HG02885 (cell line): ENCODE data around the gene PSMD5.

Source experiments
- ATAC-seq: cut with Tn5 transposase; IDR thresholded peaks from one replicate; pipeline ENCODE4 v1.9.1; 2021; ENCODE audit warnings: mild to moderate bottlenecking; ENCODE audit not compliant: unreplicated experiment, poor library complexity

Gene PSMD5

DNA sequence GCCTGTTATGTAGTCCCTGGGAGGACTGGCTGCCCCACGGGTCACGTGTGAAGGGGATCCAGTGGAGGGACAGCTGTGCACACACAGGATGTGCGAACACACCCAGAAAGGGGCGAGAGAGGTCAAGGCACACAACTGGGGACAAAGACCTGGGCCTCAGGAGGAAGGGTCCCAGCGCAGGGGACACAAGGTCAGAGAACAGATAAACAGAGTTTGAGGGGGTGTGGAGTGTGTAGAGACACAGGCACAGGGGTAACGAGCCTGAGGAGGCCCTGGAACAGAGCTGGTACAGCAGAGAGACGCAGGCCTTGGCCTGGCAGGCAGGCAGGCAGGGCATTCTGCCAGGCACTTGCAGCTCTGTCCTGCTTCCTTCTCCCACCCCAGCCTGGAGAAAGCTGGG is 14.8 kb upstream of the PSMD5 start:
- no peak for ATAC-seq

DNA sequence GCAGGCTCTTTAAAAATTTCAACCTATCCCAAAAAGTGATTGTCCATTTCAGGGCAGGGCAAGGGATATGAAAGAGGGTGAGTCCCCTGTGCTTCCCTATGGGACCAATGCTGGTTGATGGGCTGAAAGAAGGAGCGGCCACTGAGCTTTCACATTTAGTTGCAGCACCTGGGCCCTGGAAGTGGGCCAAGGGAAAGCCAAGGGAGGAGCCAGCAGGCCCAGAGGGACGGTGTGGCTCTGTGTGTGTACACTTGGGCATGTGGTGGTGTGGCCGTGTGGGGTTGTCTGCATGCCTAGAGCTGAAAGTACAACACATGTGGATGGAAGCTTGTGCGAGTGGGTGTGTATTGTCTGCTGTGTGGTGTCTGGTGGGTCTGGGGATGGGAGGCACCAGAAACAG is 14.0 kb upstream of the PSMD5 start:
- no peak for ATAC-seq

DNA sequence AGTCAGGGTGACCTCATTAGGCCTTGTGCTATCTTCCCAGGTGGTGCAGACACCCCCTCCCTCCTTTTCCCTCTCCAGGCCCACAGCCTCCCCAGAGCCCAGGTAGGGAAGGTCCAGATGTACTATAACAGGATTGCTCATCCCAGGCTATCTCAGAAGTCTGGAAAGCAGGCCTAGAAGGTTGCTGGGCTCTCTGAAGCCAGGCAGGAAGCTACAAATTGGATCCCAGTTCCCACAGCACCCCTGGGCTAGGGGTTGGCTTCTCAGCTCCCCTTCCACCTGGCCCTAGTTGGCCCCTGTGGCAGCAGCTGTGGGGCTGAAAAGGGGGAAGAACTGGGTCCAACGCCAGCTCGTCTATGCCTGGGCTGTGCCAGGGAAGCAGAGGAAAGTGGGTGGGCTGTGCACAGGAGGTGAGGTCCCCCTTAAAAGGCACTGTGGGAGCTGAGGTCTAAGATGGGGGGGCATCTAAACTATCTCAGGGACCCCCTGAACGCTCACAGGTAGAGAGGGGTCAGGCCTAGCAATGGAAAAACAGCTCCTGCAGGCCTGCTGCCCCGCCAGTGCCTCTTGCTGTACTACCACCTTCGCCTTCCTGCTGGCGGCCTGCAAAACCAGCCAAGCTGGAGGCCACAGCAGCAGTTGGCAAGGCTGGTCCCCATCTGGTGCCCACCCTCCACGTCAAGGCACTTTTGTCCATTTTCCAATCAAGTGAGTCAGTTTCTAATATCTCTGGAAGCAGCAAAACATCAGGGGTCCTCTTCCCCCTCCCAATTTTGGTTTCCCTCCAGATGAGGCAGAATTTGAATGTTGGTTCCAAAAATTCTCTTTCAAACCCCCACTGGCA is 13.3 kb upstream of the PSMD5 start:
- ATAC-seq: no peak

- no peak for ATAC-seq
Measured at GRCh38 chr9:120854596-120855327, 12.0 kb upstream of the PSMD5 start.

GRCh38 chr9:120853198-120853597 is 10.5 kb upstream of the PSMD5 start:
- no peak for ATAC-seq

- ATAC-seq: no peak
Measured at GRCh38 chr9:120852240-120853010, 9.7 kb upstream of the PSMD5 start.

GRCh38 chr9:120851449-120851848 is 8.7 kb upstream of the PSMD5 start:
- no peak for ATAC-seq

- no peak for ATAC-seq
Measured at GRCh38 chr9:120850315-120850714, 7.6 kb upstream of the PSMD5 start.

DNA sequence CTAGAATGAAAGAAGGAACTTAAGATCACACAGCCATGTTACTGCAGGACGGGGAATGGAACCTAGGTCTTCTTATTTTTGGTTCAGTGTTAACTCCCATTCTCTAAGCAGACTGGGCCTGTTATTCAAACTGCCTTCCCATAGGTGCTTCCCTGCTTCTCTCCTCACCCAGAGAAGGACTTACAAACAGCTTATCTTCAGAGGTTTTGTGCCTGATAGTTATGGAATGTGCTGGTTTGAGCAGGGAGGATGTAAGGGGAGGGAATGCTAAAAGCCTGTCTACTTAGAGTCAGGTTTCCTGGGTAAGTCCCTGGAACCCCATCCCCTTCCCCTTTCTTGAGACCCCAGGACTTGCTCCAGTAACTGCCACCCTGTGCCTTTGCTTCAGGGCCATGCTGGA is 4.2 kb upstream of the PSMD5 start:
- ATAC-seq: no peak

DNA sequence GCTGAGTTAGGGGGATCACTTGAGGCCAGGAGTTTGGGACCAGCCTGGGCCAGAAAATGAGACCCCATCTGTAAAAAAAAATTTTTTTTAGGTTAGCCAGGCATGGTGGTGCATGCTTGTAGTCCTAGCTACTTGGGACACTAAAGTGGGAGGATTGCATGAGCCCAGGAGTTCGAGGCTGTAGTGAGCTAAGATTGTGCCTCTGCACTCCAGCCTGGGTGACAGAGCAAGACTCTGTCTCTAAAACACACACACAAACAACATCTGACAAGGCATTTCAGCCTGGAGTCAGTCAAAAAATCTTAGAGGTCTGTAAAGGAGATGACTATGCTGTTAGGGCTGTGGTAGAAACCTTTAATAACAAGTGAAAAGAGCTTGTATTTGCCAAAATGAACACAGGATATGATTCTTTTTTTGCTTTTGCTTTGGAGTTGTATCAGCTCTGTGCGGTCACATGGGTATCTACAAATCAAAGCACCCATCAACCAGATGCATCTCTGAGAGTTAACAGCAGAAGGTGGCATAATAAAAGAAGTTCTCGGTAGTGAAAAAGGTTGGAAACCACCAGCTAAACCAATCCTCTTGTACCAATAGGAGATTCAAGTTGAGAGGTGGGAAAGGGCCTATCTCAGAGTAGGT is 3.6 kb upstream of the PSMD5 start:
- ATAC-seq: no peak

DNA sequence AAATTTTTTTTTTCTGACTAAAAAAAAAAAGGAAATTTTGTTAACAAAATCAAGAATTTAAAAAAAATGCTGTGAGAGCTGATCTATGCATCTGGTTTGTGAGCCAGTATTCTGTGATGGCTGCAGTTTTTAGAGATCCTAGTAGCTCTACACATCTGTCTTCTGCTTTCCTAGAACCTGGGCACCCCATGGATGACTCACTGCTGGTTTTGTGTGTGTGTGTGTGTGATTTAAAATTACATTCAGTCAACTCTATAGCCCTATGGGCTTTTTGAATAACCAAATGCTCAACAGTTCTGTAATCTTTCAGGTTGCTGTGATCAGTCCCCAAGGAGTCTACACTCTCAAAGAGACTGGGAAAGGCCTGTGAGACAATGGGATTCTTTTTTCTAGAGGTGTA is 2.5 kb upstream of the PSMD5 start:
- ATAC-seq: no peak

DNA sequence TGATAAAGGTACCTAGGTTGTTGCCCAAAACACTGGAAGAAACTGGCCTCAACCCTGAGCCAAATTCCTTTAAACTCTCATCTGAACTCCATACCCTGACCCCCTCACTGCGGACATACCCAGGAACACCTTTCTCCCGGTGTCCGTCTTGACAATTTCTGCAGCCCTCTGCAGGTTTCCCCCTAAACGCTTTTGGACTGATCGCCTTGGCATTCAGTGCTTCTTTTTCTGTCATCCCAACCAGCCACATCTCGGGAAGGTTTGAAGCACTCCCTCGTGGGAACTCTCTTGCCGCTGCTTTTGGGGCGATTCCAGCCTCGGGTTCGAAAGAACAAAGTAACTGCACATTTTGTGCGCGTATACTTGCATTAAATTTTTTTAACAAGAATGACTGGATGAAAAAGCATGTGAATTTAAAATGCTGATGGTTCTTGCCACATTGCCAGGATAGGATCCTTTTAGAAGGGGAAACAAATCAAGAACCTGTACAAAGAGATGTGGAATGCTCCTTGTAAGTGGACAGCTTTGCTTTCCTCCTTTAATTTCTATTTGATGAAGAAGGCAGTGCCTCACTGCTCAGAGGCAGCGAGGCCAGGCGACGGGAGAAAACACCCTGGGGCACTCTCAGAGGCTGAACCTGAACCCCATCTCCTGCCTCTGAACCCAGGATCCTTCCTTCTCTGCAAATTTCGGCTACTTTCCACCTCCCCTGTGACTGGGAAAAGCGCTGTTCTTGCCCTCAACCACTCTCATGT is 615 bp downstream of the PSMD5 start:
- ATAC-seq: peak; percentile 11

- no peak for ATAC-seq
Measured at GRCh38 chr9:120839146-120839545, 3.6 kb downstream of the PSMD5 start.

GRCh38 chr9:120837921-120838320 is 4.8 kb downstream of the PSMD5 start:
- ATAC-seq: no peak

GRCh38 chr9:120833325-120833724 is 9.4 kb downstream of the PSMD5 start:
- no peak for ATAC-seq

DNA sequence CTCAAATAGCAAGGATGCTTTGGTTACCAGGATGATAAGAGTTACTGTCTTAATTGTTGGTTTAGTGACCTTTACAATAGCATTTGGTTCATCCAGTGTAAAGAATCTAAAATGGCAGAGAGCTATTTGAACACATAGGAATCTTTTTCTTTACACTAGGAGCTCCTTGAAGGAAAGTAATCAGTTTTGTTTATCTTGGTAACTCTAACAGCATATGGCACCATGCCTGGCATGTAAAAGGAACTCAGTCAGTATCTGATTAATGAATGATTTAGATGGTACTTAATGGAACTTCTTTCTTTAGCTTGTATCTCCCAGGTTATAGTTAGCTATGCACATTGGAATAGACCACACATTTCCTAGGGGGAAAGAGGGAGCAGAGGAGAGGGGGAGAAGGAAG is 9.9 kb downstream of the PSMD5 start:
- no peak for ATAC-seq

DNA sequence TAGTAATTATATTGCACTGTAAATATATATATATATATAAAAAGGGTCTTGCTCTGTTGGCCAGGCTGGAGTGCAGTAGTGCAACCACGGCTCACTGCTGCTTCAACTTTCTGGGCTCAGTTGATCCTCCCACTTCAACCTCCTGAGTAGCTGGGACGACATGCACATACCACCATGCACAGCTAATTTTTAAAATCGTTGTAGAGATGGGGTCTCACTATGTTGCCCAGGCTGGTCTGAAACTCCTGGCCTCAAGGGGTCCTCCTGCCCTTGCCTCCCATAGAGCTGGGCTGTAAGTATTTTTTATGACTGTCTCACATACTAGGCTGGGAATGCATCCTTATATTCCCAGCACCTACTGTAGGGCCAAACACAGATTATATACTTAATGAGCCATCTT is 11.9 kb downstream of the PSMD5 start:
- ATAC-seq: no peak

GRCh38 chr9:120830151-120830550 is 12.6 kb downstream of the PSMD5 start:
- no peak for ATAC-seq

- ATAC-seq: no peak
Measured at GRCh38 chr9:120829650-120830049, 13.1 kb downstream of the PSMD5 start.

GRCh38 chr9:120820095-120820494 is 22.6 kb downstream of the PSMD5 start:
- no peak for ATAC-seq
